GM21360 (cell line): ENCODE measurements around the gene ZFP14.
A peak's percentile ranks its signal among the peaks of the same experiment; 100 is the strongest.

Source experiments
- ATAC-seq: cut with Tn5 transposase; IDR thresholded peaks from one replicate; pipeline ENCODE4 v1.9.1; 2021; ENCODE audit warnings: mild to moderate bottlenecking, moderate library complexity; ENCODE audit not compliant: unreplicated experiment

ZFP14 gene

DNA sequence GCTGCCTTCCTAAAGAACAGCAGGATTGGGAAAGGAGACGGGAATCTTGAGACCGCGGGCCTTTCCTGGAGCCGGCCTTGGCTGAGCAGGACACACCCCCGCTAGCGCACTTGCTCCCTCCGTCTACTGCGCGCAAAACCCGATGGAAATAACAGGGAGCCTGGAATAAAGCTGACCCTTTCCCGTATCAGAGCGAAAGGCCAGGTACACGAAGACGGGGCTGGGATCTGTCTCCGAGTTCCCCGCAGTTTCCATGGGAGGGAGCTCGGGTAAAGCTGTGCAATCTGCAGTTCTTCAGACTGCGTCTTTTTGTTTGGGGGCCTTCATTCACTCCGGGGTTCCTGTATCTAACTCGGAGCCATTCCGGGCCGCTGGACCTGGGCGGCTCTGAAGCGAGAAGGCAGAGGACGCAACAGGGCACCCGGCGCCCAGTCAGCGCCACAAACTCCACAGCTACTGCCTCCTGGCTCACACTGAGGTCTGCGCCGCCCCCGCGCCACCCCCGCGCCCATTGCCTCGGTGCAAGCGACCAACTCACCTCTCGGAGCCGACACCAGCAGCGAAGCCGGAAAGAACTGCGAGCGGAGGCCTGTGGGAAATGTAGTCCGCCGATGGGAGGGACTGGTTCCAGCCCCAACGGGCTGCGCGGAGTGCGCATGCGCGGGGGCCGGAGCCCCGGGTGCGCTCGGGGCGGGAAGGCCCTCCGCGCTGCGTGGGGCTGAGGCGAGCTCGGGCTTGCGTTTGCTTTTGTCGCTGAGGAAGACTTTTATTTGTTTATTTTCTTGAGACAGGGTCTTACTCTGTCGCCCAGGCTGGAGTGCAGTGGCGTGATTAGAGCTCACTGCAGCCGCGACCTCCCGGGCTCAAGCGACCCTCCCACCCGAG is at the start of gene ZFP14:
ZFP14 (minus strand) TSS at position 577 of the 885 bp plus-strand sequence. CDS start 11,309 bp downstream, outside the sequence.
- peak; percentile 94 for ATAC-seq

GRCh38 chr19:36423925-36424324 is 44.9 kb upstream of the ZFP14 start:
- no peak for ATAC-seq

DNA sequence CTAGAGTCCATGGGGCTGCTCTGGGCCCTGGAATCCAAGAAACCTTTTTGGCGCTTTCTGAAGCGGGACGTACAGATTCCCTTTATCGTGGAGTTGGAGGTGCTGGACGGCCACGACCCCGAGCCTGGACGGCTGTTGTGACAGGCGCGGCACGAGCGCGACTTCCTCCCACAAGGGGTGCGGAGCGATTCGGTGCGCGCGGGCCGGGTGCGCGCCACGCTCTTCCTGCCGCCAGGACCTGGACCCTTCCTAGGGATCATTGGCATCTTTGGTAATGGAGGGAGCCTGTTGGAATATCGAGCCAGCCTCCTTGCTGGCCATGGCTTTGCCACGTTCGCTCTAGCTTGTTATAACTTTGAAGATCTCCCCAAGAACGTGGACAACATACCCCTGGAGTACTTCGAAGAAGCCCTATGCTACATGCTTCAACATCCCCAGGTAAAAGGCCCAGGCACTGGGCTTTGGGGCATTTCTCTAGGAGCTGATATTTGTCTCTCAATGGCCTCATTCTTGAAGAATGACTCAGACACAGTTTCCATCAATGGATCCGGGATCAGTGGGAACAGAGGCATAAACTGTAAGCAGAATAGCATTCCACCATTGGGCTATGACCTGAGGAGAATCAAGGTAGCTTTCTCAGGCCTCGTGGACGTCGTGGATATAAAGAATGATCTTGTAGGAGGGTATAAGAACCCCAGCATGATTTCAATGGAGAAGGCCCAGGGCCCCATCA is 42.9 kb upstream of the ZFP14 start:
- ATAC-seq = no peak

DNA sequence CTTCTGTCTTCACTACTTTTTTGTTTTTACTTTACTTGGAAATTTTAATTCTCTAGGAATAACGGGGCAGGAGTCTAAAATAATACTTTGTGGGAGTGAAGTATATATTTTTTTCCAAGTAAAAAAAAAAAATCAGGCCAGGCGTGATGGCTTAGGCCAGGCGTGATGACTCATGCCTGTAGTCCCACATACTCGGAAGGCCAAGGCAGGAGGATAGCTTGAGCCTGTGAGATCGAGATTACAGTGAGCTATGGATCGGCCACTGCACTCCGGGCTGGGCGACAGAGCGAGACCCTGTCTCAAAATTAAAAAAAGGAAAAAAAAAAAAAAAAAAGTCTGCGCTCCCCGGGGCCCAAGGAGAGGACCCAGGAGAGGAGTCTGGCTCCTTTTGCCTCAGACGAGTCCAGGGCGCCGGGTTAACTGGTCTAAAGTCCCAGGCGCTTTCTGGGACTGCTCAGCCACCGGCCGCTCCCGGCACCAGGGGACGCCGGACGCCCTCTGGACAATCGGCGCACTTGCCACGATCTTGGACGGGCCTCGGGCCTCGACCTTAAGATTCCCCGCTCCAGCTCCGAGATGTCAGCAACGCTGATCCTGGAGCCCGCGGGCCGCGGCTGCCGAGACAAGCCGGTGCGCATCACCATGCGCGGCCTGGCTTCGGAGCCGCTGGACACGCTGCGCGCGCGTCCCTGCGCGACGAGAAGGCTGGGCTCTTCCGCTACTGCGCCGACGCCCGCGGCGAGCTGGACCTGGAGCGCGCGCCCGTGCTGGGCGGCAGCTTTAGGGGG is 42.2 kb upstream of the ZFP14 start:
- no peak for ATAC-seq

DNA sequence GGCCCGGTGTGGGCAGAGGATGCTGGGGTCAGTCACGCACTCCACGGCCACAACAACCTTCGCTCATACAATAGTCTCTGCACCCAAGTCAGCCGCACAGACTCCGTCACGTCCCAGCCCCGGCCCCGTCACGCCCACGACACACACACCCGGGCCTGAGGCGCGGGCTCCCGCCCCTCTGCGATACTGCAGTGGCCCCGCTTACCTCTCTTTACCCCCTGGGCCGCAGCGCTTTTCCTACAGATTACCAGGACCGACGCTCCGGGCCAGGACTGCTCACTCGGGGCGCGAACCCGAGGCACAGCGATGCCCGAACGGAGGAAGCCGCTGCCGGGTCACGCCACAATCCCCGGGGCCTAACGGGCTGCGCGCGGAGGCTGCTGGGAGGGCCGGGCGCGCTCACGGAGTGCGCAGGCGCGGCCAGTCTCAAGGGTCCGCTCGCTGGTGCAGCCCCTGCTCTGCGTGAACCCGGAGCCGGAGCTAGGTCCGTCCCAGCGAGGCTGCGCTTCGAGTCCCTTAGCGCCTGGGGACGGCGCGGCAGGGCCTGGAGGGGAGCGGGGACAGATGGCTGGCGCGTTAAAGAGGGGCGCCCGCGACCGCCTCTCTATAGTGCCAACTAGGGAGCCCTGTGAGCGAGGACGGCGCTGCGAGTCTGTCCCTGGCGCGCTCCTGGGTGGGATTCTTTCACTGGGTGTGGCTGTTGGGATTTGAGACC is 39.4 kb upstream of the ZFP14 start, which contains the start of gene ZFP82:
ZFP82 (minus strand) TSS at position 358 of the 715 bp plus-strand sequence. CDS start 8,855 bp downstream, outside the sequence.
- ATAC-seq = peak; percentile 80

GRCh38 chr19:36417752-36418286 is 38.8 kb upstream of the ZFP14 start:
- no peak for ATAC-seq

GRCh38 chr19:36409841-36410240 is 30.8 kb upstream of the ZFP14 start:
- ATAC-seq = no peak

- no peak for ATAC-seq
Measured at GRCh38 chr19:36408101-36408500, 29.1 kb upstream of the ZFP14 start.

DNA sequence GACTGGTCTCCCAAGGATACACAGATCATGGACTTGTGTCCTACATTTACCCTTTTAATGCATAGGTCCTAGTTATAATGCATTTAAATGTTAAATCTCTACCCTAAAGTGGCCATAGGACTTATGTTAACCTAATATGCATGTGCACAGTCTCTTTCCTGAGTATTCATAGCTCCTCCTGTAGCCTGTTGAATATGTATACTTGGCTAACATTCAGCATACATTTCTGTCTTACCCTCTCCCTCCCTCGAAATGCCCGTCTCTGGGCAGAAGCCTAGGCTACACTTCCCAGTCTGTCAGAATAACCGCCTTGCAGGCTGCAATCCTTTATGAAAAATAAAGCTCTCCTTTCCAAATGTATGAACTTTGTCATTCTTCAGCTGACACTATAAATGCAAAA is 25.5 kb upstream of the ZFP14 start:
- ATAC-seq = no peak

- no peak for ATAC-seq
Measured at GRCh38 chr19:36401475-36401874, 22.5 kb upstream of the ZFP14 start.

- no peak for ATAC-seq
Measured at GRCh38 chr19:36398571-36398970, 19.6 kb upstream of the ZFP14 start.

DNA sequence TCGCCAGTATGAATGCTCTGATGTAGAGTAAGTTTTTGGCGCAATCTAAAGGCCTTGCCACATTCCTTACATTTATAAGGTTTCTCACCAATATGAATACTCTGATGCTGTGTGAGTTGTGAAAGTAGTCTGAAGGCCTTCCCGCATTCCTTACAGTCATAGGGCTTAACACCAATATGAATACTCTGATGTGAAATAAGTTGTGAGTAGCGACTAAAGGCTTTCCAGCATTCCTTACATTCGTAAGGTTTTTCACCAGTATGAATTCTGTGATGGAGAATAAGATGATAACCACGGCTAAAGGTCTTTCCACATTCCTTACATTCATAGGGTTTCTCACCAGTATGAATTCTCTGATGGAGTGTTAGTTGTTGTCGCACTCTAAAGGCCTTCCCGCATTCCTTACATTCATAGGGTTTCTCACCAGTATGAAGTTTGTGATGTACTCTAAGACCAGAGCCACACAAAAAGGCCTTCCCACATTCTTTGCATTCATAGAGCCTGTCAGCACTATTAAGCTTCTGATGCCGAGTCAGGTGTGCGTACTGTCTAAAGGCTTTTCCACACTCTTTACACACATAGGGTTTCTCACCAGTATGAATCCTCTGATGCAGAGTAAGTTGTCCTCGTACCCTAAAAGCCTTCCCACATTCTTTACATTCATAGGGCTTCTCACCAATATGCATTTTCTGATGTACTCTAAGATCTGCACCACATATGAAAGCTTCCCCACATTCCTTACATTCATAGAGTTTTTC is 14.1 kb upstream of the ZFP14 start:
- ATAC-seq = no peak

GRCh38 chr19:36379510-36379819 is 464 bp upstream of the ZFP14 start:
- ATAC-seq = no peak

- no peak for ATAC-seq
Measured at GRCh38 chr19:36377541-36378178, 1.3 kb downstream of the ZFP14 start.

GRCh38 chr19:36373638-36374156 is 5.3 kb downstream of the ZFP14 start:
- ATAC-seq = no peak

GRCh38 chr19:36371886-36372285 is 7.1 kb downstream of the ZFP14 start:
- ATAC-seq = no peak

- ATAC-seq = no peak
Measured at GRCh38 chr19:36363845-36364244, 15.2 kb downstream of the ZFP14 start.

DNA sequence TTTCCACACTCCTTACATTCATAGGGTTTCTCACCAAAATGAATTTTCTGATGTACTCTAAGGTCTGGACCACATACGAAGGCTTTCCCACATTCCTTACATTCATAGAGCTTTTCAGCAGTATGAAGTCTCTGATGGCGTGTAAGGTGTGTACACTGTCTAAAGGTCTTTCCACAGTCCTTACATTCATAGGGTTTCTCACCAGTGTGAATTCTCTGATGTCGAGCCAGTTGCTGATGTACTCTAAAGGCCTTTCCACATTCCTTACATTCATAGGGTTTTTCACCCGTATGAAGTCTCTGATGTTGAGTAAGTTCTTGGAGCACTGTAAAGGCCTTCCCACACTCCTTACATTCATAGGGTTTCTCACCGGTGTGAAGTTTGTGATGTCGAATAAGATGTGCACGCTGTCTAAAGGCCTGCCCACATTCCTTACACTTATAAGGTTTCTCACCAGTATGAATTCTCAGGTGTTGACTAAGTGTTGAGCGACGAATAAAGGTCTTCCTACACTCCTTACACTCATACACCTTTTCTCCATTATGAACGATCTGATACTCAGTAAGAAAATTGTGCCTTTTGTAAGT is 38.1 kb downstream of the ZFP14 start:
- no peak for ATAC-seq
